Osteoblast (primary cell): ENCODE measurements around the gene RIPOR3. TPM values are rescaled to one million over a fixed set of nuclear protein-coding genes. Genes with fewer than 3 reads are reported as not detected.

Experiments used
- DNase-seq: peaks from one replicate; pipeline ENCODE4 v3.0.0; 2011; ENCODE audit warnings: low spot score, mixed read lengths; ENCODE audit not compliant: insufficient read length; ENCODE audit errors: missing footprints
- H2AFZ ChIP-seq: 2 replicates; pipeline ENCODE4 v1.6.0; 2011; ENCODE audit warnings: mild to moderate bottlenecking, low read length
- H3K27ac ChIP-seq: 2 replicates; pipeline ENCODE4 v1.5.1; 2011; ENCODE audit warnings: mild to moderate bottlenecking, low read depth, low read length, moderate library complexity
- H3K27me3 ChIP-seq: 2 replicates; pipeline ENCODE4 v1.6.0; 2012; ENCODE audit warnings: mild to moderate bottlenecking, control low read depth, inconsistent platforms, low read length, moderate library complexity; ENCODE audit not compliant: insufficient read depth
- H3K36me3 ChIP-seq: 2 replicates; pipeline ENCODE4 v1.5.1; 2011; ENCODE audit warnings: mild to moderate bottlenecking, low read length, control low read depth, moderate library complexity; ENCODE audit not compliant: insufficient read depth
- H3K4me1 ChIP-seq: 2 replicates; pipeline ENCODE4 v1.5.1; 2011; ENCODE audit warnings: mild to moderate bottlenecking, low read length, control low read depth, moderate library complexity; ENCODE audit not compliant: insufficient read depth
- H3K4me2 ChIP-seq: 2 replicates; pipeline ENCODE4 v1.6.0; 2011; ENCODE audit warnings: mild to moderate bottlenecking, low read length; ENCODE audit not compliant: insufficient read depth
- H3K4me3 ChIP-seq: fragments of 200-600 bp; sonication (generic); 3 replicates; pipeline ENCODE4 v1.5.1; 2012; ENCODE audit warnings: mild to moderate bottlenecking, low read length, inconsistent platforms; ENCODE audit not compliant: insufficient read depth
- H3K79me2 ChIP-seq: 2 replicates; pipeline ENCODE4 v1.6.0; 2012; ENCODE audit warnings: mild to moderate bottlenecking, low read length, control low read depth, inconsistent platforms; ENCODE audit not compliant: insufficient read depth
- H3K9me3 ChIP-seq: 2 replicates; pipeline ENCODE4 v1.5.1; 2011; ENCODE audit warnings: low read depth, low read length, control low read depth
- H4K20me1 ChIP-seq: 2 replicates; pipeline ENCODE4 v1.6.0; 2012; ENCODE audit warnings: mild to moderate bottlenecking, low read length, control low read depth; ENCODE audit not compliant: insufficient read depth
- CTCF ChIP-seq: IDR thresholded peaks from 2 replicates; pipeline ENCODE4 v1.5.1; 2011; ENCODE audit warnings: mild to moderate bottlenecking, low read depth, low read length, moderate library complexity; ENCODE audit errors: extremely low read depth
- total RNA-seq: library from RNA; depleted of rRNA; stranded (reverse); fragments of >200 nt; gene quantifications from 2 replicates; pipeline ENCODE4 v1.2.3, GENCODE V29; 2012

Gene RIPOR3
- total RNA-seq, 1 donor, result 1.1 TPM

GRCh38 chr20:50559149-50559548 lies 132.2 kb downstream of the RIPOR3 start:
- H4K20me1 ChIP-seq, result peaks cover 4% of the 10 kb centered on the region

DNA sequence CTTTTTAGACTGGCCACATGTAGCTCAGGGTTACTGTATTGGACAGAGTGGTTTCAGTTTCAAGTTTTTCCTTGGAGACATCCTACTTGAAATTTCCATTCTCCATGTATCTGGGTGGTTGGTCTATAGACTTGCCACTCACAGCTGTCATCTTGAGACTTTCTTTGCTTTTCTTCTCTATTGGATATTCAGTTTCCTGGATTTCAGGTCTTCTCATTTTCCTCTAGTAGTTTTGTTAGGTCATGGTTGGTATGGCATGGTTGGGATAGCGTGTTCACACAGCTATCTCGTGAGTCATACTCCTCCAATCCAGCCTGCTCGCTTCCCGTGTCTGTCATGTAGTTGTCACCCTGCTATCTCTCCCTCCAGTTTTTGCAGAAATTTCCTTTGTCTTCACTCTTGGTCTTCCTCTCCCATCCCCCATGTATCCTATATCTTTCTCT lies 132.8 kb downstream of the RIPOR3 start:
- DNase-seq, result peak; percentile 77
- peak overlapping the region; percentile 8 for H3K4me3 ChIP-seq
- peaks cover 51% of the 10 kb centered on the region for H3K4me1 ChIP-seq
- H3K9me3 ChIP-seq, result no peaks in the 10 kb centered on the region
- peaks cover 84% of the 10 kb centered on the region for H3K79me2 ChIP-seq
- peak overlapping the region; percentile 73 for H3K27ac ChIP-seq
- H2AFZ ChIP-seq, result no peak overlapping the region
- peaks cover 4% of the 10 kb centered on the region for H4K20me1 ChIP-seq
- H3K36me3 ChIP-seq, result peaks cover 22% of the 10 kb centered on the region
- no peak for TF ChIP-seq CTCF
- H3K4me2 ChIP-seq, result peak overlapping the region; percentile 65
- H3K27me3 ChIP-seq, result no peaks in the 10 kb centered on the region

More at GRCh38 chr20:50559149-50559548, 132.2 kb downstream of the RIPOR3 start:
- Histone ChIP-seq H3K36me3 (peaks cover 22% of the 10 kb centered on the region), H3K4me3 (no peak overlapping the region), H2AFZ (no peak overlapping the region), H3K4me2 (no peak overlapping the region), H3K79me2 (peaks cover 84% of the 10 kb centered on the region), H3K4me1 (peaks cover 52% of the 10 kb centered on the region), H3K9me3 (no peaks in the 10 kb centered on the region), H3K27me3 (no peaks in the 10 kb centered on the region), H3K27ac (peak overlapping the region; percentile 14)
- no peak for DNase-seq
- TF ChIP-seq CTCF, result no peak

GRCh38 chr20:50557549-50558134 lies 133.7 kb downstream of the RIPOR3 start:
- H3K79me2 ChIP-seq, result peaks cover 85% of the 10 kb centered on the region
- H3K4me2 ChIP-seq, result peak overlapping the region; percentile 65

GRCh38 chr20:50555662-50556061 lies 135.7 kb downstream of the RIPOR3 start:
- no peaks in the 10 kb centered on the region for H3K27me3 ChIP-seq
- no peak for DNase-seq
- H3K27ac ChIP-seq, result no peak overlapping the region
- H3K4me3 ChIP-seq, result no peak overlapping the region
- H4K20me1 ChIP-seq, result no peaks in the 10 kb centered on the region
- H3K79me2 ChIP-seq, result peaks cover 90% of the 10 kb centered on the region
- no peak for TF ChIP-seq CTCF
- H3K36me3 ChIP-seq, result peaks cover 9% of the 10 kb centered on the region
- H3K4me2 ChIP-seq, result no peak overlapping the region
- H2AFZ ChIP-seq, result no peak overlapping the region
- H3K4me1 ChIP-seq, result peaks cover 27% of the 10 kb centered on the region
- H3K9me3 ChIP-seq, result no peaks in the 10 kb centered on the region

More at GRCh38 chr20:50557549-50558134, 133.7 kb downstream of the RIPOR3 start:
- Histone ChIP-seq H3K36me3 (peaks cover 17% of the 10 kb centered on the region), H3K4me1 (peaks cover 45% of the 10 kb centered on the region), H3K27me3 (no peaks in the 10 kb centered on the region), H3K27ac (peak overlapping the region; percentile 73), H3K9me3 (no peaks in the 10 kb centered on the region), H2AFZ (no peak overlapping the region), H3K4me3 (no peak overlapping the region), H4K20me1 (no peaks in the 10 kb centered on the region)
- no peak for DNase-seq
- TF ChIP-seq CTCF, result no peak
